Measurements from ENCODE around the gene CACNA1C.
"Not testable (repeated sequence)": the region's sequence is repeated elsewhere in the genome, so short reads cannot be mapped to it uniquely, and the experiment has no call there.

CACNA1C gene

GRCh38 chr12:2118061-2118460 is 65.3 kb downstream of the CACNA1C start:
- Histone ChIP-seq H3K36me3 (ENCODE audit: insufficient read depth, low read length) (no peaks in the 10 kb centered on the region), H3K27me3 (ENCODE audit: control insufficient read depth, insufficient read depth, low read length) (peaks cover 42% of the 10 kb centered on the region), H3K4me1 (ENCODE audit: control insufficient read depth, insufficient read depth, low read length) (no peaks in the 10 kb centered on the region), H3K9me3 (replicated peaks; ENCODE audit: low read length) (no peaks in the 10 kb centered on the region), H3K9ac (ENCODE audit: low read depth, low read length) (no peak overlapping the region), H3K4me3 (ENCODE audit: low read length) (no peak overlapping the region), H3K4me2 (ENCODE audit: low read length) (no peak overlapping the region)

- Histone ChIP-seq H3K9me3 (replicated peaks; ENCODE audit: low read length) (no peaks in the 10 kb centered on the region), H3K4me2 (ENCODE audit: low read length) (no peak overlapping the region), H3K36me3 (ENCODE audit: insufficient read depth, low read length) (no peaks in the 10 kb centered on the region), H3K4me1 (ENCODE audit: control insufficient read depth, insufficient read depth, low read length) (no peaks in the 10 kb centered on the region), H3K4me3 (ENCODE audit: low read length) (no peak overlapping the region), H3K27me3 (ENCODE audit: control insufficient read depth, insufficient read depth, low read length) (peaks cover 42% of the 10 kb centered on the region), H3K9ac (ENCODE audit: low read depth, low read length) (no peak overlapping the region)
These were observed 65.9 kb downstream of the CACNA1C start for GRCh38 chr12:2118481-2119255.

GRCh38 chr12:2119266-2119665 is 66.5 kb downstream of the CACNA1C start:
- H3K4me1 ChIP-seq (ENCODE audit: control insufficient read depth, insufficient read depth, low read length) = no peaks in the 10 kb centered on the region
- H3K9ac ChIP-seq (ENCODE audit: low read depth, low read length) = no peak overlapping the region
- H3K9me3 ChIP-seq (replicated peaks; ENCODE audit: low read length) = no peaks in the 10 kb centered on the region
- H3K4me3 ChIP-seq (ENCODE audit: low read length) = no peak overlapping the region
- peaks cover 42% of the 10 kb centered on the region for H3K27me3 ChIP-seq (ENCODE audit: control insufficient read depth, insufficient read depth, low read length)
- H3K36me3 ChIP-seq (ENCODE audit: insufficient read depth, low read length) = no peaks in the 10 kb centered on the region
- no peak overlapping the region for H3K4me2 ChIP-seq (ENCODE audit: low read length)

GRCh38 chr12:2120982-2121758 is 68.4 kb downstream of the CACNA1C start:
- H3K4me1 ChIP-seq (ENCODE audit: control insufficient read depth, insufficient read depth, low read length) = no peaks in the 10 kb centered on the region
- H3K9ac ChIP-seq (ENCODE audit: low read depth, low read length) = no peak overlapping the region
- H3K4me2 ChIP-seq (ENCODE audit: low read length) = no peak overlapping the region
- no peak overlapping the region for H3K4me3 ChIP-seq (ENCODE audit: low read length)
- no peaks in the 10 kb centered on the region for H3K36me3 ChIP-seq (ENCODE audit: insufficient read depth, low read length)
- H3K27me3 ChIP-seq (ENCODE audit: control insufficient read depth, insufficient read depth, low read length) = peaks cover 50% of the 10 kb centered on the region
- no peaks in the 10 kb centered on the region for H3K9me3 ChIP-seq (replicated peaks; ENCODE audit: low read length)

GRCh38 chr12:2124466-2125023 is 71.8 kb downstream of the CACNA1C start:
- peaks cover 4% of the 10 kb centered on the region for H3K4me1 ChIP-seq (ENCODE audit: control insufficient read depth, insufficient read depth, low read length)
- no peaks in the 10 kb centered on the region for H3K36me3 ChIP-seq (ENCODE audit: insufficient read depth, low read length)
- peaks cover 44% of the 10 kb centered on the region for H3K27me3 ChIP-seq (ENCODE audit: control insufficient read depth, insufficient read depth, low read length)
- H3K9me3 ChIP-seq (replicated peaks; ENCODE audit: low read length) = no peaks in the 10 kb centered on the region
- no peak overlapping the region for H3K4me2 ChIP-seq (ENCODE audit: low read length)
- no peak overlapping the region for H3K4me3 ChIP-seq (ENCODE audit: low read length)
- no peak overlapping the region for H3K9ac ChIP-seq (ENCODE audit: low read depth, low read length)

GRCh38 chr12:2125651-2126522 is 73.1 kb downstream of the CACNA1C start:
- H3K36me3 ChIP-seq (ENCODE audit: insufficient read depth, low read length) = no peaks in the 10 kb centered on the region
- no peaks in the 10 kb centered on the region for H3K9me3 ChIP-seq (replicated peaks; ENCODE audit: low read length)
- no peak overlapping the region for H3K4me2 ChIP-seq (ENCODE audit: low read length)
- H3K4me3 ChIP-seq (ENCODE audit: low read length) = no peak overlapping the region
- peaks cover 38% of the 10 kb centered on the region for H3K27me3 ChIP-seq (ENCODE audit: control insufficient read depth, insufficient read depth, low read length)
- H3K9ac ChIP-seq (ENCODE audit: low read depth, low read length) = no peak overlapping the region
- H3K4me1 ChIP-seq (ENCODE audit: control insufficient read depth, insufficient read depth, low read length) = peaks cover 4% of the 10 kb centered on the region

GRCh38 chr12:2126676-2127406 is 74.1 kb downstream of the CACNA1C start:
- no peaks in the 10 kb centered on the region for H3K36me3 ChIP-seq (ENCODE audit: insufficient read depth, low read length)
- no peak overlapping the region for H3K9ac ChIP-seq (ENCODE audit: low read depth, low read length)
- peaks cover 4% of the 10 kb centered on the region for H3K4me1 ChIP-seq (ENCODE audit: control insufficient read depth, insufficient read depth, low read length)
- no peaks in the 10 kb centered on the region for H3K9me3 ChIP-seq (replicated peaks; ENCODE audit: low read length)
- no peak overlapping the region for H3K4me3 ChIP-seq (ENCODE audit: low read length)
- H3K27me3 ChIP-seq (ENCODE audit: control insufficient read depth, insufficient read depth, low read length) = peaks cover 34% of the 10 kb centered on the region
- no peak overlapping the region for H3K4me2 ChIP-seq (ENCODE audit: low read length)

GRCh38 chr12:2129076-2129475 is 76.3 kb downstream of the CACNA1C start:
- Histone ChIP-seq H3K4me2 (ENCODE audit: low read length) (no peak overlapping the region), H3K36me3 (ENCODE audit: insufficient read depth, low read length) (no peaks in the 10 kb centered on the region), H3K9ac (ENCODE audit: low read depth, low read length) (no peak overlapping the region), H3K4me3 (ENCODE audit: low read length) (no peak overlapping the region), H3K27me3 (ENCODE audit: control insufficient read depth, insufficient read depth, low read length) (peaks cover 26% of the 10 kb centered on the region), H3K4me1 (ENCODE audit: control insufficient read depth, insufficient read depth, low read length) (peaks cover 4% of the 10 kb centered on the region), H3K9me3 (replicated peaks; ENCODE audit: low read length) (no peaks in the 10 kb centered on the region)

GRCh38 chr12:2135661-2136418 is 83.1 kb downstream of the CACNA1C start:
- not testable (repeated sequence) for H3K9ac ChIP-seq (ENCODE audit: low read depth, low read length); H3K4me3 ChIP-seq (ENCODE audit: low read length); H3K4me2 ChIP-seq (ENCODE audit: low read length); H3K27me3 ChIP-seq (ENCODE audit: control insufficient read depth, insufficient read depth, low read length); H3K9me3 ChIP-seq (replicated peaks; ENCODE audit: low read length); H3K36me3 ChIP-seq (ENCODE audit: insufficient read depth, low read length); H3K4me1 ChIP-seq (ENCODE audit: control insufficient read depth, insufficient read depth, low read length)

- Histone ChIP-seq H3K4me2 (ENCODE audit: low read length) (no peak overlapping the region), H3K4me1 (ENCODE audit: control insufficient read depth, insufficient read depth, low read length) (no peaks in the 10 kb centered on the region), H3K9me3 (replicated peaks; ENCODE audit: low read length) (no peaks in the 10 kb centered on the region), H3K4me3 (ENCODE audit: low read length) (no peak overlapping the region), H3K27me3 (ENCODE audit: control insufficient read depth, insufficient read depth, low read length) (peaks cover 18% of the 10 kb centered on the region), H3K9ac (ENCODE audit: low read depth, low read length) (no peak overlapping the region), H3K36me3 (ENCODE audit: insufficient read depth, low read length) (no peaks in the 10 kb centered on the region)
These were observed 84.1 kb downstream of the CACNA1C start for GRCh38 chr12:2136901-2137300.

Data from skeletal muscle satellite cell (primary cell).